GM19372 (cell line): Measurements from ENCODE around the gene NPHP1.
A peak's percentile ranks its signal among the peaks of the same experiment; 100 is the strongest.
"Not testable (repeated sequence)": the region's sequence is repeated elsewhere in the genome, so short reads cannot be mapped to it uniquely, and the experiment has no call there.

ENCODE experiments used
- ATAC-seq: cut with Tn5 transposase; IDR thresholded peaks from one replicate; pipeline ENCODE4 v1.9.1; 2021; ENCODE audit warnings: mild to moderate bottlenecking, low read depth, moderate library complexity; ENCODE audit not compliant: unreplicated experiment

Gene NPHP1

DNA sequence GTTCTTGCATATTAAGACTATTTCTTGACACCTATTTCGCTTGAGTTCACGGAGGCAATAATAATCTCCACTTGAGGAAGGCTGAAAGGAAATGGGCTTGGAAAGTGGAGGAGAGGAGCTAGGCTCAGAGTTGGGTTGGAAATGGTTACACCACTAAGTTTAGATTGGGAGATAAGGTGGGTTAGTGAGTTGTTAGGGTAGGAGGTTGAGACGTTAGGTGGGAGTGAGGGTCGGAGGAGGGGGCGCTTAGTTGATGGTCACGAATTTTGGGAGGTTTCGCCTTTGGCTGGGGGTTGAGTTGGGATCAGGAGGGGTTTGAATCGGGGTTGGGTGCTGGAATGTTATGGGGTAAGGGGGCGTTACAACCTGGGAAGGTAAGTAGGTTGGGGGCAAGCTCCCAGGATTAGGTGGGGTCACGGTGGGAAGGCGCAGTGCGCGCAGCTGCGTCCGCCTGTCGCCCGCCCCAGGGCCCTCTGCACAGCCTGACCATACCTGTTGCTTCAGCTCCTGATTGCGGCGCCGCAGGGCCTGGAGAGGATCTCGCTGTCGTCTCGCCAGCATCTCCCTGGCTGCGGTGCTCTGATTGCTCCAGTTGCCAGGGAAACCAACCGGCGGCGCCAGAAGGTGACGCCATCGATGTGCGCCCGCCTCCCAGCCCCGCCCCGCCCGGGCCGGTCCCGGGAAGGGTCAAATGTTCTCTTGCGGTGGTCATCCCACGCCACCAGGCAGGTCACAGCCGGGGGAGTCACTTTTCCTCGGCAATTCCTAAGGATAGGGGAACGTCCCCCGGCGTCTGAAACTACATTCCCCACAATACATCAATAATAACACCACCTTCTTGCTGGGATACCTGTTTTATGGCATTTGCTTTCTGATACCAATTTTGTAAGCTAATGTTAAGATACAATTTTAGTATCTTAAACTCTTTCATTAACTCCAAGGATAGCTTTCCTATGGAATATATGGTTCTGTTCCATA, at the start of gene NPHP1:
TSS of gene NPHP1 (minus strand) at position 606 of the 978 bp plus-strand sequence. CDS start at position 561, 45 bp downstream.
- ATAC-seq = peak; percentile 98

DNA sequence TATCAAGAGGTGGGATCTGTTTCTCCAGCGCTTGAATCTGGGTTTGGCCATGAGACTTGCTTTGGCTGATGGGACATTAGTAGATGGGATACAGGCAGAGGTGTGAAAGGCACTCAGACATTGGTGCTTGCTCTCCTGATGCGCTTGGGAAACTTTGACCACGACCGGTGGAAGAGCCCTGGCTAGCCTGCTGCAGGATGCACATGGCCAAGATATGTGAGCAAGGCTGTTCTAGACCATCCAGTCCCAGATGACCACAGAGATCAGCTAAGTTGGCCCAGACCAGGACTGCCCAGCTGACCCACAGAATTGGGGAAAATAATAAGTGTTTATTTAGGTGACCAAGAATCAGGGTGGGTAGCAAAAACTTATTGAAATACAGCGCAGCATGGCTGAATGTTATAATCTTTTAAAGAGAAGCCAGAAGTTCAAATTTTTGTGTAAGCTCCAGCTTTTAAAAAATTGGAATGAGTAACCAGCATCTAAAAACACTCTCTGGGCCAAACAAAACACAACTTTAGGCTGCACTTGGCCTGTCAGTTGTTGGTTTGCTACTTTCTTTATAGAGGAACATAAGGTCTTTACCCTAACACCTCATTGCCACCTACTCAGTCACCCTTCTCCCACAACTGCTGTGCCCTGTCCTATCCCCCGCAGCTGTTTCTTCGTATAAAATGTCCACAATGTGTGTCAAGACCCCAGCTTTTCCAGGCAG, 43.4 kb upstream of the NPHP1 start:
- not testable (repeated sequence) for ATAC-seq

DNA sequence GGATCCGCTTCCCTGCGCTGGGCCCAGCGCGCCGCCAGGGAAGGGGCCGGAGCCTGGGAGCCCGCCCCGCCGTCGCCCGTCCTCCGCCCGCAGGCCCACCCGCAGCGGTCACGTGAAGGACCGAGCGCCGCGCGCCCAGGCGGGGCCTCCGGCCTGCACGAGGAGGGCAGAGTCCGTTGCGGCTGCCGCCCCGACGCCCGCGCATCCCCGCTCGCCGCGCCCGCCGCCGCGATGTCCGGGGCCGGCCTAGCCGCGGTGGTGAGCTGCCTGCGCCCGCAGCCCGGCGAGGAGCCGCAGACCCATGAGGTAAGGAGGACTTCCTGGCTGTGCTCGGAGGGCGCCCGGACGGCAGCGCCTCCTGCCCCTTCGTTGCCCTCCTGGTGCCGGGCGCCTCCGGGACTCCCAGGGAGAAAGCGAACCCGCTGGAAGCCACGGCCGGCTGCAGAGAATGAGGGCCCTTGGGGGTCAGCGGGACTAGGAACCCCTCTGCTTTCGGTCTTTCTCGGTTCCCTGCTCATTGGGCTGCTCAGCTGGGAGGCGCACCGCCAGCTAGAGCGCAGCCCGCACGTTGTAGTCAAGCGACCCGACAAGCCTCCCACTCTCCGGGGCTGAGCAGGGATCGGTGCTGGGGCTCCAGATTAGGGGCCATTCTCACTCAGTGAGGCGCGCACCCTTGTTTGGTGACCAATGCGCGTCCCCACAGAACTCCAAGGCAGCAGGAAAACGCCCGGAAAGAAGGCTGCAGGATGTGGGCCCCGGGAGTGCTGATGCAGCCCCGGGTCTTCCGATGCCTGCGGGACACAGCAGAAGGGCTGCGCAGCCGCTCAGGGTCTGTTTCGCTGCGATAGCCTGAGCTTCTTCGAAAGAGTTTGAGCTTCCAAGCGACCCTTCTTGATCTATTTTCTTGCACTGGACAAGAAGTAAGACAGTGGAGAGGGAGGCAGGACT, 40.9 kb upstream of the NPHP1 start:
- not testable (repeated sequence) for ATAC-seq

DNA sequence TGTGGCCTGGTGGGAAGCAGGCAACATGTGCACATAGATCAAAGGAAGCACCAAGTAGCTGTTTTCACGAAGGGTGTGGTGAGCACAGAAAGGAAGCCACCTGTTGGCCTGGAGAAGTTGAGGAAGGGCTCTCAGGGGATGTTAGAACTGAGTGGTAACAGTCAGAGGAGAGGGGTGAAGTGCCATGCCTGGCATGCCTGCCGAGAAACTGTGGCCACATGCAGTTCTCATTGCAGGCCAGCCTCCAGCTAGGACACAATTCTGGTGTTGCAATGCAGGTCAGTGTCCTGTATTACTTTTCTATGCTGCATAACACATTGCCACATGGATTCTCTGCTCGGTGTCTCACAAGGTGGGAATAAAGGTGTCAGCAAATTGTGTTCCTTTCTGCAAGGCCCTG, 38.5 kb upstream of the NPHP1 start:
- not testable (repeated sequence) for ATAC-seq

- ATAC-seq = not testable (repeated sequence)
Observed at GRCh38 chr2:110234514-110234913, 29.7 kb upstream of the NPHP1 start.

GRCh38 chr2:110229886-110230285, 25.1 kb upstream of the NPHP1 start:
- not testable (repeated sequence) for ATAC-seq

DNA sequence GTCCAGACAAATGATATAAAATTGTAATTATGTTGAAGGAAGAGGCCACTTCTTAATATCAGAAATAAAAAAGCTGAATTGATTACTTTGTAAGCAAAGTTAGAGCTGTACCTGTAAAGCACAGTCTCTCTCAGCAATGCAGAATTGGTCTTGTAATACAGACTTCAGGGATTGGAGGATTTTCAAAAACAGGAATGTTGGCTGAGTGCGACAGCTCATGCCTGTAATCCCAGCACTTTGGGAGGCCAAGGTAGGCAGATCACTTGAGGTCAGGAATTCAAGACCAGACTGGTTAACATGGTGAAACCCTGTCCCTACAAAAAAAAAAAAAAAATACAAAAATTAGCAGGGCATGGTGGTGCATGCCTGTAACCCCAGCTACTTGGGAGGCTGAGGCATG, 17.8 kb upstream of the NPHP1 start:
- not testable (repeated sequence) for ATAC-seq

- ATAC-seq = no peak
Observed at GRCh38 chr2:110221938-110222337, 17.1 kb upstream of the NPHP1 start.

DNA sequence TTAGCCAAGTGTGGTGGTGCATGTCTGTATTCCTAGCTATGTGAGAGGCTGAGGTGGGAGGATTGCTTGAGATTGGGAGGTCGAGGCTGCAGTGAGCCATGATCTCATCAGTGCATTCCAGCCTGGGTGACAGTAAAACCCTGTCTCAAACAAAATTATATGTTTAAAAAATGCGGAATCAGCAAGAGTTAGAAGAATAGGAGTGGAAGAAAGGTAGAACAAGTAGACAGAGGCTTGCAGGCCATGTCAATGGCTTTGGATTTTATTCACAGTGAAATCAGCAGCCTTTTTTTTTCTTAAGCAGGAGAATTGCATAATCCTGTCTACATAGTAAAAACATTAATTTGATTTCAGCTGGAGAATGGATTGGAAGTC, 15.4 kb upstream of the NPHP1 start:
- ATAC-seq = no peak

- ATAC-seq = no peak
Observed at GRCh38 chr2:110219496-110220189, 14.8 kb upstream of the NPHP1 start.

DNA sequence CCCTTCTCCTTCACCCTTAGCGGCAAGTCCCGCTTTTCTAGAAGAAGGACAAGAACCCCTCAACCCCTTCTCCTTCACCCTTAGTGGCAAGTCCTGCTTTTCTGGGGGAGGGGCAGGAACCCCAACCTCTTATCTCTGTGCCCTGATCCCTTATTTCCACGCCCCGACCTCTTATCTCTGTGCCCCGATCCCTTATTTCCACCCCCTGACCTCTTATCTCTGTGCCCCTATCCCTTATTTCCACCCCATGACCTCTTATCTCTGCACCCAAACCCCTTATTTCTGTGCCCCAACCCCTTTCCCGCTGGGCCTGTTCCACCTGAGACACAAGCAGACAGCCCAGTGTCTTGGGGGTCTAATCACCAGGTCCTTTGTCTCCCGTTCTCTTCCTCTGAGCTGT, 14.1 kb upstream of the NPHP1 start:
- ATAC-seq = not testable (repeated sequence)

- no peak for ATAC-seq
Observed at GRCh38 chr2:110216803-110217202, 12.0 kb upstream of the NPHP1 start.

DNA sequence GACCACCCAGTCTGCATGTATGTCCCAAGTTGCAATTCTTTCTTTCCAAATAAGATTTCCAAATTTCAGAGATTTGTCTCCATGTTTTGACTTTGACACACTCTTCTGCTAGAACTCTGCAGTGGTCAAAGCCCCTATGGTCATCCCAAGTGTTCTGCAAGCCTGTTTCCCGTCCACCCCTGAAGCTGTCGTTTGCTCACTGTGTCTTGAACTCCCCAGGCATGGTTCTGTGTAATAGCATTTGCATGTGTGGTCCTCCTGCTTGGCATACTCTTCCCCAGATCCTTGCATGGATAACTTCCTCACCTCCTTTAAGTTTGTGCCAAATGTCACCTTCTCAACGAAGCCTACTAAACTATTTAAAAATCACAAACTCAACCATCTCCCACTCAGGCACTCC, 11.4 kb upstream of the NPHP1 start:
- ATAC-seq = no peak

- ATAC-seq = no peak
Observed at GRCh38 chr2:110215566-110216158, 10.8 kb upstream of the NPHP1 start.

DNA sequence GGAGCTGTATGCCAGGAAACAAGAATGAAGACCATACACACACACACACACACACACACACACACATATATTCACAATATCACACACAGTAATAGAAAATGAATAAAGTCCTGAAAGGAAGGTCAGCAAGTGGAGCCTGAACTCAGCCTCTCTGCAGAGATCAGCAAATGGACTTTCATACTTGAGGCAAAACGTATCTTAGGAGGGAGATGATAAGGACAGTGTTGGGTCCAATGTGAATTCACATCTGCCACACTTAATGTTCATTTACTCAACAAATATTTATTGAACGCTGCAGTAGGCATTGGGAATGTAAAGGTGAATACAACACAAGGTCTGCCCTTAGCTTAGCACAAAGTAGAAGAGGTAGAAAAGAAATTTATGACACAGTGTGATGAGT, 10.3 kb upstream of the NPHP1 start:
- no peak for ATAC-seq

GRCh38 chr2:110213522-110213921, 8.7 kb upstream of the NPHP1 start:
- ATAC-seq = not testable (repeated sequence)

DNA sequence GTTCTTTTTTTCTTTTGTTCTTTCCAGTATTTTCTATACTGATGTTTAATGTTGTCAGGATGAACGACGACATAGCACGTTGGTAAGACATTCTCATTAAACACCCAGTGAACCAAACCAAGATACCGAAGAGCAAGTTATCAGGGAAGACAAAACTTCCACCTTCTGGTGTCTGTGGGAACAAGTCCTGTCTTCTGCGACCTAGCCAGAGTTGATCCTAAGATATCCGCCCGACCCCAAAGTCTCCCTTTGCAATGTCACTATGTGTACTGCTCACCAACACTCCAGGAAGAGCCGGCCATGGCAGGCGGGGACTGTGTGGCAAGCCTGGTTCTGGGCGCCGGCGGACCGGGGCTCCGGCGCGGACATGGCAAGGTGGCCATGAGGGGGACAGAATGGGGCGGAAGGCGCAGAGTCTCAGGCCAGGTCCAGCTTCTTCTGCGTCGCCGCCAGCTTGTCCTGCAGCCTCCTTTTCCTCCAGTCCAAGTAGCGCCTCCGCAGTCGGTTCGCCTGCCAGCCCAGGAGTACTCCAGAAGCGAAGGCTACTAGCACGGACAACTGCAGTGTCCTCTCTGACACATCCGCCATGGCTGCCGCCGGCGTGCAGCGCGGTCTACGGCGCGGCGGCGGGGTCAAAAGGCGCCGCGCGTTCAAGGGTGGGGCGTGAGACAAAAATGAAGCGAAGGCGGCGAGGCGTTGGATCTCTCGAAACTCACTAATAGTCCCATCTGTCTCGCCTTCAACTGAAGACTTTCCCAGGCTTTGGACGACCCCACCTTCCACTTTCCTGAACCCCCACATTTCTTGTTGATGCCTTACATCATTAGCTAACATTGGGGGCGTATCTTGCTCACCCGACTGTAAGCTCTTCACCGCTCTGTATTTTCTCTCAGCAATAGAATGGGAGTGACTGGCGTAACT, 7.4 kb upstream of the NPHP1 start, which contains the start of gene MTLN:
TSS of gene MTLN (minus strand) at position 610 of the 921 bp plus-strand sequence. CDS start at position 588, 22 bp downstream.
- ATAC-seq = peak; percentile 85
